Kidney (tissue), 14 donors: ENCODE measurements around the gene CIRBP. TPM values are rescaled to one million over a fixed set of nuclear protein-coding genes. Genes with fewer than 3 reads are reported as not detected.

Source experiments
- DNase-seq, 5 donors: peaks; one replicate each; pipeline ENCODE4 v3.0.0-alpha.2; 2013 to 2020
- FAIRE-seq: peaks from 2 replicates; lab custom pipeline; 2012; peaks lifted over from hg19 to GRCh38; lab: Jason Lieb, UNC
- H3K27ac ChIP-seq, 2 donors: one replicate each; pipeline ENCODE4 v1.7.0; 2013; ENCODE audit warnings: low read depth in 2 of 2, low read length in 2 of 2, inconsistent platforms in 1 of 2
- H3K27me3 ChIP-seq: one replicate; pipeline ENCODE4 v1.7.1; 2013; ENCODE audit warnings: low read length, inconsistent platforms; ENCODE audit not compliant: control insufficient read depth, insufficient read depth
- H3K36me3 ChIP-seq, 3 donors: one replicate each; pipeline versions ENCODE4 v1.7.0 to v1.7.1; 2013; ENCODE audit warnings: low read length in 3 of 3, control low read depth in 1 of 3, inconsistent platforms in 1 of 3; ENCODE audit not compliant: insufficient read depth in 3 of 3, control insufficient read depth in 2 of 3
- H3K4me1 ChIP-seq, 3 donors: one replicate each; pipeline versions ENCODE4 v1.7.0 to v1.7.1; 2013; ENCODE audit warnings: low read length in 3 of 3, inconsistent platforms in 1 of 3, low read depth in 1 of 3; ENCODE audit not compliant: control insufficient read depth in 2 of 3, insufficient read depth in 2 of 3
- H3K4me3 ChIP-seq, 3 donors: one replicate each; pipeline versions ENCODE4 v1.7.0 to v1.8.1; 2013; ENCODE audit warnings: low read length in 3 of 3, control low read depth in 1 of 3, inconsistent platforms in 1 of 3
- H3K9ac ChIP-seq, 3 donors: one replicate each; pipeline versions ENCODE4 v1.7.0 to v1.7.1; 2013; ENCODE audit warnings: low read length in 3 of 3, control low read depth in 1 of 3, inconsistent platforms in 1 of 3
- H3K9me3 ChIP-seq, 3 donors: one replicate each; pipeline versions ENCODE4 v1.7.0 to v1.7.1; 2013; ENCODE audit warnings: low read length in 3 of 3, control low read depth in 1 of 3, inconsistent platforms in 1 of 3; ENCODE audit not compliant: control insufficient read depth in 2 of 3, insufficient read depth in 1 of 3
- intact Hi-C: fragments of 100-400 bp; cut with DNase I; formaldehyde crosslinking; loops from one replicate; pipeline ENCODE4 v1.11.1; 2022
- polyA plus RNA-seq: library from polyadenylated mRNA; stranded (reverse); fragments of 350-450 nt; fragmentation: Illumina TruSeq; extraction: RNeasy Lipid Tissue Mini Kit (QIAGEN cat#74804); gene quantifications from one replicate; pipeline ENCODE4 v1.2.3, GENCODE V29; 2014; ENCODE audit warnings: low read depth, low replicate concordance; ENCODE audit not compliant: insufficient read depth
- total RNA-seq: library from RNA; stranded (reverse); fragmentation: NEBNext Ultra II Directional; extraction: Animal tissue kit (Norgen Biotek cat#: 25700); gene quantifications from one replicate; pipeline ENCODE4 v1.2.1, GENCODE V29; 2021
- TF ChIP-seq, protein P1 (sequence below): IDR thresholded peaks from 3 replicates; pipeline ENCODE4 v1.5.1; 2012; ENCODE audit warnings: mild to moderate bottlenecking, moderate library complexity, borderline replicate concordance; ENCODE audit not compliant: insufficient read depth; ENCODE audit errors: extremely low read depth
- donor health status: control.
- donor health status: control.
- donor health status: control.
- donor health status: control.
- donor health status: control.
- donor health status: DM: yes; HTN: yes; CAD: no.
- donor health status: Normal renal cell carcinoma (clear cell type).

Gene CIRBP
- total and polyA plus RNA-seq, 2 donors from 2014 or later, result 408 to 533 TPM

DNA sequence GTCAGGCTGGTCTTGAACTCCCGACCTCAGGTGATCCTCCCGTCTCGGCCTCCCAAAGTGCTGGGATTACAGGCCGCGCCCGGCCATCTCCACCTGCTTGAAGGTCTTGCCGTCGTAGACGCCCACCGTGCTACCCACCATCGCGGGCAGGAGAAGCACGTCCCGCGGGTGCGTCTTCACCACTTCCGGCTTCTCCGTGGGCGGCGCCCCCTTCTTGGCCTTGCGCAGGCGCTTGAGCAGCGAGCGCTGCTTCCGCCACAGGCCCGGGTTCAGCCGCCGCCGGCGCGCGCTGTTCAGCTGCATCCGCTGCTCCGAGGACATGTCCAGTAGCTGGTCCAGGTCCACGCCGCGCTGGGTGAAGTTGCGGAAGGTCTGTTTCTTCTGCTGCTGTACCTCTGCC, 38.2 kb downstream of the CIRBP start:
- intact Hi-C loops, result no loop called here
- Histone ChIP-seq H3K9me3 (no peaks in the 10 kb centered on the region), H3K4me3 (no peak overlapping the region), H3K4me1 (no peaks in the 10 kb centered on the region), H3K27me3 (no peaks in the 10 kb centered on the region), H3K27ac (no peak overlapping the region), H3K9ac (no peak overlapping the region), H3K36me3 (no peaks in the 10 kb centered on the region)
- DNase-seq, result no peak
- FAIRE-seq, result no peak
- TF ChIP-seq, protein P1, sequence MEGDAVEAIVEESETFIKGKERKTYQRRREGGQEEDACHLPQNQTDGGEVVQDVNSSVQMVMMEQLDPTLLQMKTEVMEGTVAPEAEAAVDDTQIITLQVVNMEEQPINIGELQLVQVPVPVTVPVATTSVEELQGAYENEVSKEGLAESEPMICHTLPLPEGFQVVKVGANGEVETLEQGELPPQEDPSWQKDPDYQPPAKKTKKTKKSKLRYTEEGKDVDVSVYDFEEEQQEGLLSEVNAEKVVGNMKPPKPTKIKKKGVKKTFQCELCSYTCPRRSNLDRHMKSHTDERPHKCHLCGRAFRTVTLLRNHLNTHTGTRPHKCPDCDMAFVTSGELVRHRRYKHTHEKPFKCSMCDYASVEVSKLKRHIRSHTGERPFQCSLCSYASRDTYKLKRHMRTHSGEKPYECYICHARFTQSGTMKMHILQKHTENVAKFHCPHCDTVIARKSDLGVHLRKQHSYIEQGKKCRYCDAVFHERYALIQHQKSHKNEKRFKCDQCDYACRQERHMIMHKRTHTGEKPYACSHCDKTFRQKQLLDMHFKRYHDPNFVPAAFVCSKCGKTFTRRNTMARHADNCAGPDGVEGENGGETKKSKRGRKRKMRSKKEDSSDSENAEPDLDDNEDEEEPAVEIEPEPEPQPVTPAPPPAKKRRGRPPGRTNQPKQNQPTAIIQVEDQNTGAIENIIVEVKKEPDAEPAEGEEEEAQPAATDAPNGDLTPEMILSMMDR, result no peak

DNA sequence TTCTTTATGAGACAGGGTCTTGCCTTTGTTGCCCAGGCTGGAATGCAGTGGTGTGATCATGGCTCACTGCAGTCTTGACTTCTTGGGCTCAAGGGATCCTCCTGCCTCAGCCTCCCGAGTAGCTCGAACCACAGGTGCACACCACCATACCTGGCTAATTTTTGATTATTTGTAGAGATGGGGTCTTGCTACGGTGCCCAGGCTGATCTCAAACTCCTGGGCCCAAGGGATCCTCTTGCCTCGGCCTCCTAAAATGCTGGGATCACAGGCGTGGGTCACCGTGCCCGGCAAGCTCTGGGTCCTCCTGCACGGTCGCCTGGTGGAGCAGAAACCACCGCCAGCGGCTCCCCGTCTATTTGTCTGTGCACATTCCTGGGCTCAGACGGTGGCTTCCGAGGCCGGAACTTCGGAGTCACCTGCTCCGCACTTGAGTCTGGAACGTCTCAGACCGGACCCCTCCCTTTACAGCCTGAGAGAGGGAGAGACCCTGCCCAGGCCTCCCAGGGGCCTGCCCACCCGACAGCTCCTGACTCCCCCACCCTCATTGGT, 38.7 kb downstream of the CIRBP start:
- Histone ChIP-seq H3K27ac (no peak overlapping the region), H3K9me3 (no peaks in the 10 kb centered on the region), H3K4me3 (no peak overlapping the region), H3K27me3 (no peaks in the 10 kb centered on the region), H3K36me3 (no peaks in the 10 kb centered on the region), H3K9ac (no peak overlapping the region), H3K4me1 (no peaks in the 10 kb centered on the region)
- intact Hi-C loops, result no loop called here
- TF ChIP-seq, protein P1, result no peak
- DNase-seq, result no peak
- FAIRE-seq, result no peak

DNA sequence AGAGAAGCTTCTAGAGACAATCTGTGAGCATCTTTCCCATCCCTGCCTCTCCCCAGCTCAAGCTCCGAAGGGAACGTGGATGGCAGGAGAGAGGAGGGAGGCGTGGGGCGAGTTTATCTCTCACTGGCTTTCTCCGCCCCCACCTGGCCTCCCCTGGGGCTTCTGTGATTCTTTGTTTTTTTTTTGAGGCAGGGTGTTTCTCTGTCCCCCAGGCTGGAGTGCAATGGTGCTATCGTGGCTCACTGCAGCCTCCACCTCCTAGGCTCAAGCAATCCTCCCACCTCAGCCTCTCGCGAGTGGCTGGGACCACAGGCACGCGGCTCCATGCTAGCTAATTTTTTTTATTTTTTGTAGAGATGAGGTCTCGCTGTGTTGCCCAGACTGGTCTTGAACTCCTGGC, 39.6 kb downstream of the CIRBP start:
- H3K9me3 ChIP-seq, result no peaks in the 10 kb centered on the region
- TF ChIP-seq, protein P1, result no peak
- H3K27ac ChIP-seq, result no peak overlapping the region
- no peak overlapping the region for H3K4me3 ChIP-seq
- DNase-seq (no peak), FAIRE-seq (no peak)
- intact Hi-C loops, result no loop called here
- no peaks in the 10 kb centered on the region for H3K27me3 ChIP-seq
- no peak overlapping the region for H3K9ac ChIP-seq
- H3K36me3 ChIP-seq, result no peaks in the 10 kb centered on the region
- H3K4me1 ChIP-seq, result no peaks in the 10 kb centered on the region
